ENCODE results near the gene CTNNA3.
"Not testable (repeated sequence)": the region's sequence is repeated elsewhere in the genome, so short reads cannot be mapped to it uniquely, and the experiment has no call there.

CTNNA3 gene

DNA sequence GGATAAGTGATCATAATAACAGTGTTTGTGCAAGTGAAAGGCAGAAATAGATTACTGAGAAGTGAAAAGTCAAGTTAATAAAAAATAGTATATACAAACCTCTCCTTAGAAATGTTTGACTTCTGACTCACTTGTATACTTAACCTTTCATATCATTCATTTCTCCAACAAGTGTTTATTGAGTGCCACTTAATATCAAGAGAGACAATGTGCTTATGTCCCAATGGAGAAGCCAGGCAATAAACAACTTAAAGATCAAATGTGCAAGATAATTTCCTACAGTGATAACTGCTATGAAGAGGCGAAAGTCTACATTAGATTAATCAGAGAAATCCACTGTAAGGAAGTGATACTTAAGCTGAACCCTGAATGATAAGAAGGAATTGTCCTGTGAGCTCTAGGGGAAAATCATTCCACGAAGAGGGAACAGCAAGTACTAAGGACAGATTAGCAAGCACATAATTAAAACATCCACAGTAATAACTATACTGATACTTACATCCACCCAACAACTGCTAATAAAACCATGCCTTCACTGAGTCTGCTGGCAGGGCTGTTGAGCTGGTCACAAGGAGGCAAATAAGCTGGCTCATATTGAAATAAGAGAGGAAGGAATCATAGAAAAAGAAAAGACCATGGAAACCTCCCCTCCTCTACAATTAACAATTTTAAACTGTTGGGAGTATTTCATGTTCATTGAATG, 203.5 kb downstream of the CTNNA3 start:
- DNase-seq, result no peak

DNA sequence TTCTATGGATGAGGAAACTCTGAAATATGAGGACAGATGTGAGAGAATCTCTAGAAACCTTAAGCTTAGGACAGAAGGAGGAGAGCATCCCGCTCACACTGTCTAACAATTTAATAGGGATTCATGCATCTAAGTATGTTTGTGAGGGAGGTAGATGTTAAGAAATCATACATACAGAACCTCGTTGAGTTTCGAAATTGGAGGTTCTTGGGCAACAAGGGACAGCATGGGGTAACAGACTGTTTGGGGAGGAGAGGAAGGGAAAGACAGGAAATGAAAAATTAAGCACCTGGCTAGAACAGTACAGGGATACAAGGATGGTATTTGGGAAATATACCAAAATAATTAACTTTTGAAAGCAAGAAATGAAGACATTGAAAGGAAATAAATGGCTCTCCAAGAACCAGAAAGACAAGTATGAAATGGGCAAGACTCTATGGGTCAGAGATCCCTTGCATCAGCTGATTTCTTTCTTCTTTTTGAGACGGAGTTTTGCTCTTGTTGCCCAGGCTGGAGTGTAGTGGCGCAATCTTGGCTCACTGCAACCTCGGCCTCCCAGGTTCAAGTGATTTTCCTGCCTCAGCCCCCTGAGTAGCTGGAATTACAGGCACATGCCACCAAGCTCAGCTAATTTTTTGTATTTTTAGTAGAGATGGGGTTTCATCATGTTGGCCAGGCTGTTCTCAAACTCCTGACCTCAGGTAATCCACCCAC, 207.9 kb downstream of the CTNNA3 start:
- no peak for DNase-seq

DNA sequence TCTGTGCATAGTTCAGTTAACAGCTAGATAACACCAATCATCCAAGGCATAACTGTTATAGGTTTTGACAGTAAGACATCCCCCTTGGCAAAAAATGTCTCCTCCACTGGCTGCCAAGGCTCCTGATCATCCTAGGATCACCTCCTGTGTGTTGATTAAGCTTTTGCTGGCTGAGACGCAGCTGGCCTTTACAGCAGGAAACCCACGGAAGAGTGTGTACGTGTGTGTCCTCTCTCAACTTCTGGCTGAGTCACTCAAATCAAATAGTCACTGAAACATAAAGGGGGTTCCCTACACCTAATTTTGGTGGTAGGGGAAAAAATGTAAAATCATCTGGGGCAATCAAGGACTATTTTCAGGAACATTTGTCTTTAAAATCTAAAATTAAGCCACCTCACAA, 208.8 kb downstream of the CTNNA3 start:
- DNase-seq, result no peak

DNA sequence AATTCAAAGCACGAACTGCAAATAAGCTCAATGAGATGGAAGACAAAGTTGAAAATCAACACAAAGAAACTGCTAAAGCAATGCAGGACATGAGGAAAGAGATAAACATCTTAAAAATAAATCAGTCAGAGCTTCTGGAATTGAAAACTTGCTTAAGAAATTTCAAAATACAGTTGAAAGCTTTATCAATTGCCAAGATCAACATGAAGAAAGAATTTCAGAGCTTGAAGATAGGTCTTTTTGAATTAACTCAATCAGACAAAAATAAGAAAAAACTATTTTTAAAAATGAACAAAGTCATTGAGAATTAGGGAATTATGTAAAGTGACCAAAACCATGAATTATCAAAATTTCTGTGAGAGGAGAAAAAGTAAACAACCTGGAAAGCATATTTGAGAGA, 218.1 kb downstream of the CTNNA3 start:
- no peak for DNase-seq

DNA sequence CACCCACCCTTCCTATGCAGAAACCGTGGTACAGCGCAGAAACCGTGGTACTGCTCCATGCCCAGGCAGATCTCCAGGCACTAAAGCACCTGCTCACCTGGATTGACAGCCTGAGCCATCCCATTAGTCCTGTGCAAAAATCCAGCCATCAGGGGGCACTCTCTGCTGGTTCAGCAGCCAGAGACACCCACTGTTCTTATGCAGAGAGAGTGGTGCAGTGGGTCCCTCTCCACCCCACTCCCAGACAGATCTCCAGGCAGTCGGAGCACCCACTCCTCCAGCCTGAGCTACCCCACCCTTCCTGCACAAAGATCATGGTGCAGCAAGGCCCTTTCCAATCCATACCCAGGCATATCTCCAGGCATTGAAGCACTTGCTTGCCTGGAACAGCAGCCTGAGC, 219.8 kb downstream of the CTNNA3 start:
- no peak for DNase-seq

DNA sequence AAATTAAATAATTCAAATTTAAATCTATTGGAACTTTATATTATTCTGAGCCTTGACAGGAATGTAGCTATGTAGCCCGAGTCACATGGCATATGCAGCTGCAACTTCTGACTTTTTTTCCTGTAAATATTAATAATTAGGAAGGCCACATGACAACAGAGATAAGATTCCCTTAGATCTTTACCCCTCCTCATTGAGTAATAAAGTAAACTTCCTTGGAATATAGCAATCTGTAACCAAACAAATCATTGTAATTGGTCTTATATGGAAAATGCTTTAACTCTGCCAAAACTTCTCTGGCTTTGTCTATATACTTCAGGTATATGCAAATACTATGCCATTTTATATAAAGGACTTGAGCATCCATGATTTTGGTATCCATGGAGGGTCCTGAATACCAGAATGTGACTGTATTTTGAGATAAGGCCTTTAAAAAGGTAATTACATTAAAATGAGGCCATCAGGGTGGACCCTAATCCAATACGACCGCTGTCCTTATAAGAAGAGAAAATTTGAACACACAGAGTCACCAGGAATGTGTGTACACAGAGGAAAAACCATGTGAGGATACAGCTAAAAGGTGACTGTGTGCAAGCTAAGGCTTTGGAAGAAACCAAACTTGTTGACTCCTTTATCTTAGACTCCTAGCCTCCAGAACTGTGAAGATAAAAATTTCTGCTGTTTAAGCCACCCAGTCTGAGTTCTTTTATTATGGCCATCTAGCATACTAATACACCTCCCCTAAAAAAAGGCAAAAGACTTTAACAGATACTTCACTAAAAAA, 222.0 kb downstream of the CTNNA3 start:
- no peak for DNase-seq

DNA sequence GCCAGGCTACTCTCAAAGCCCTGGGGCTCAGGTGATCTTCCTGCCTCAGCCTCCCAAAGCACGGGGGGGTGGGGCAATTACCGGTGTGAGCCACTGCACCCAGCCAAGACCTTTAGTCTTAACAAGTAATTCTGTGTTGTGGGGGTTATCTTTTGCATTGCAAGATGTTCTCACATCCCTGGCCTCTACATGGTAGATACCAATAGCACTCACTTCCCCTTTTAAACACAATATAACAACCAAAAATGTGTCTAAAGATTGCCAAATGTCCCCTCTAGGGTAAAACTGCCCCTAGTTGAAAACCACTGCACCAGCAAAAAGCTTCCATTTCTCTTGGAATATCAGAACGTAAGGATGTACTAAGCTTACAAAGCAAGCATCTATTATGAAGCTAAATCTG, 225.0 kb downstream of the CTNNA3 start:
- no peak for DNase-seq

DNA sequence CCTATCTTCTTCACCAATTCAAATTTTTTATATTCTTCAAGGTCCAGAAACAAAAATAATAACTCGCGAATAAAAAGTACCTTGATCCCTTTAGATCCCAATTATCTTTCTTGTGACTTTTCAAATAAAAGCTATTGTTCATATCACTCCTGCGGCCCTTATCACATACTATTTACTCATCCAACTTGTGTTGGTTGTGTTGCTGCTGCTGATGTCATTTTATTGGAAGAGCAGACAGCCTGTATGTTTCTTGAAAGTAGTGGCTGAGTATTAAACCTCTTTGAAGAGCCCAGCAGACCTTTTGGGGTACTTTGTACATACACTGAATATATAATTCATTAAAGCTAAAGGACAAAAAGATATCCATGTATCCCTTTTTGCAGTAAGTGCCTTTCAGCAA, 231.7 kb downstream of the CTNNA3 start:
- no peak for DNase-seq

DNA sequence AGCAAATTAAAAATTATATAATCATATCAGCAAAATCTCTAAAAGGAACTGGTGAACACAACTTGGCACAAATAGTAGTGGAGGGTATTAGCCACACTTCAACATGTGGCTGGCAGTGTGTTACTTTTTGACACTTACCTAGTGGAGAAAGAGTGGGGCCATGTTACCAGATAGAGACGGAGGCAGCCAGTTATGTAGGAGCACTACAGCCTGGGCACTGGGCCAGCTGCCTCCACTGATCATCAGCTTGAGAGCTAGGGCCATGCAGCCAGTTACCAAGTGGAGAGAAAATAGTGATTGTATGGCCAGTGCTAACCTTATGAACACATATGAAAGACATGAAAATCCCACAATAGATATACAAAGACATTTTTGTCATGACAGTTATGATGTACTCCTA, 243.1 kb downstream of the CTNNA3 start:
- DNase-seq, result no peak

DNA sequence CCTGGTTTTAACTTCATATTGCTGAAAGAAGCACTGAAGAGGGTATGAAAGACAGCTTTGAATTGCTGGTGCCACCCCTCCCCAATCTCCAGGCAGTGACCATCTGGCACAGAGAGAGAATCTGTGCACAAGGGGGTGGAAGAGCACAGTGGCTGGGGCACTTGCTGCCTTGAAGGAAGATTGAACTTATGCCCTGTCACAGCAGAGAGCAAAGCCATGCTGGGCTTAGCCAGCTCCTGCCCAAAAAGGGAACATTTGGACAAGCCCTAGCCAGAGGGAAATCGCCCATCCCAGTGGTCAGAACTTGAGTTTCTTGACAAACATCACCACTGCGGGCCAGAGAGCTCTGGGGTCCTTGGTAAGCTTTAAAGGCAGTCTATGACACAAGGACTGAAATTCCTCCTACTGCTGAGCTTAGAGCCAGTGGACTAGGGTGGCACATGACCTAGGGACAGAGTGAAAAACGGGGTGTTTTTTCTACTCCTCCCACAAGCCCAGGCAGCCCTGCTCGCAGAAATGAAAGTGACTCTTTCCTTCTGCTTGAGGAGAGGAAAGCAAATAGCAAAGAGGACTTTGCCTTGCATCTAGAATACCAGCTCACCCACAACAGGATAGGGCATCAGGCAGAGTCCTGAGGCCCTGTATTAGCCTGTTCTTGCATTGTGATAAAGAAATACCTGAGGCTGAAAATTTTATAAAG, 257.2 kb downstream of the CTNNA3 start:
- DNase-seq, result no peak

DNA sequence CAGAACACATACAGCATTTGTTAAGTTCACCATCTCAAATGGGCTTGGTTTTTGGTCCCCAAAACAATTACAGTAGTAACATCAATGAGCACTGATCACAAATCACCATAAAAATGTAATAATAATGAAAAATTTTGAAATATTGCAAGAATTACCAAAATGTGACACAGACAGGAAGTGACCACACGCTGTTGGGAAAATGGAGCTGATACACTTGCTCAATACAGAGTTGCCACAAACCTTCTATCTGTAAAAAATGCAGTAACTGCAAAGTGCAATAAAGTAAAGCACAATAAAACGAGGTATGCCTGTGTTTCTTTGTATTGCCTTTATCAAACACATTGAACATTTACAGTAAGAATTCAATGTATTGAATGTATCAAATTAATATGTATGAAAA, 262.7 kb downstream of the CTNNA3 start:
- no peak for DNase-seq

DNA sequence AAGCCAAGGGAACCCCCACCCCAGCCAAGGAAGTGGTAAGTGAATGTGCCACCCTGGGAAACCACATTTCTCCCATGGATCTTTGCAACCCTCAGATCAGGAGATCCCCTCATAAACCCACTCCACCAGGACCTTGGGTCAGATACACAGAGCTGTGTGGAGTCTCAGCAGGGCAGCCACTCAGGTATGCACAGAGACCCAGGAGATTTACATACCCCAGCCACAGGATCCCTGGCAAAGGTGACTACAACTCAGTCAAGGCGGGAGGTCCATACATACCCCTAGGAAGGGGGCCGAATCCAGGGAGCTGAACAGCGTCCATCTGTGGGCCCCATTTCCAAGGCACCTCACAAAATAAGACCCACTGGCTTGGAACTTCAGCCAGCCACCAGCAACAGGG, 293.4 kb downstream of the CTNNA3 start:
- DNase-seq, result no peak

DNA sequence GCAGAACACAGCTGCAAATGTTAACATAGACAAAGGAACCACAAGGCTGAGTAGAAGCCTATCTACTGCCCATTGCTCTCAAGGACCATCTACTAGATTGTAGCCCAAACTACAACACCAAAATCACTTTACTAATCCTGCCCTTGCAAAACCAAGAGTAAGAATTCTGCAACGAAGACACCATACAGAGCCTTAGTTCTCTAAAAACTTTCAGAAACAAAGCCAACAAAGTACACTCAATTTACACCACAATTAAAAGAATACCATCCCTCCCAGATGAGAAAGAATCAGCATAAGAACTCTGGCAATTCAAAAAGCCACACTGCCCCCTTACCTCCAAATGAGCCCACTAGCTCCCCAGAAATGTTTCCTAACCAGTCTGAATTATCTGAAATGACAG, 294.3 kb downstream of the CTNNA3 start:
- no peak for DNase-seq

DNA sequence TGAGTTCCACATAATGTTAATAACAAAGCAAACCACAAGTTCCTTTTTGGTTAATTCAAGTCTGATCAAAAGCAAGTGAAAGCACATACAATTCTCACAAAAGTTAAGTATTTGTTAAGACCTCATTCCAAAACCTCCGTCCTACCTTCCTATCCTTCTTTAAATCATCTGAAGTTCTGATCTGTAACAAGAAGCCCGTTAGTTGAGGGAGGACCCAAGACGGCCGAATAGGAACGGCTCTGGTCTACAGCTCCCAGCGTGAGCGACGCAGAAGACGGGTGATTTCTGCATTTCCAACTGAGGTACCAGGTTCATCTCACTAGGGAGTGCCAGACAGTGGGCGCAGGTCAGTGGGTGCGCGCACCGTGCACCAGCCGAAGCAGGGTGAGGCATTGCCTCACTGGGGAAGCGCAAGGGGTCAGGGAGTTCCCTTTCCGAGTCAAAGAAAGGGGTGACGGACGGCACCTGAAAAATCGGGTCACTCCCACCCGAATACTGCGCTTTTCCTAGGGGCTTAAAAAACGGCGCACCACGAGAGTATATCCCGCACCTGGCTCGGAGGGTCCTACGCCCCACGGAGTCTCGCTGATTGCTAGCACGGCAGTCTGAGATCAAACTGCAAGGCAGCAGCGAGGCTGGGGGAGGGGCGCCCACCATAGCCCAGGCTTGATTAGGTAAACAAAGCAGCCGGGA, 309.0 kb downstream of the CTNNA3 start:
- DNase-seq, result not testable (repeated sequence)

DNA sequence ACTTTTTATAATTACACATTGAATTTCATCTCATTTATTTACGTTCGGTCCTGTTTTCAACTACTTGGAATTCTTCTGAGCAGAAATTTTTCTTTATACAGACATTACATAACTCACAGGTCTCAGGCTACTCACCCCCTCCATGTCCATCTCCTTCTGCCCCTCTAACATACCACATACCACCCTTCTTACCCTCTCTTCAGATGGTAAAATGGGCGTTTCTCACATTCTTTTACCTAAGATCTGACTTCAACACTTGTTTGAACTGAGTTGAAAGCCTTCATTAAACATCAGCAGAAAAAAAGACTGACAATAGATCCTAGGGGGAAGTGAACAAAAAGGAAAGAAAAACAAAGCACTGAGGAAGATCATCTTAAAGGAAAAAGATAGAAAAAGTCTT, 309.7 kb downstream of the CTNNA3 start:
- DNase-seq, result no peak

DNA sequence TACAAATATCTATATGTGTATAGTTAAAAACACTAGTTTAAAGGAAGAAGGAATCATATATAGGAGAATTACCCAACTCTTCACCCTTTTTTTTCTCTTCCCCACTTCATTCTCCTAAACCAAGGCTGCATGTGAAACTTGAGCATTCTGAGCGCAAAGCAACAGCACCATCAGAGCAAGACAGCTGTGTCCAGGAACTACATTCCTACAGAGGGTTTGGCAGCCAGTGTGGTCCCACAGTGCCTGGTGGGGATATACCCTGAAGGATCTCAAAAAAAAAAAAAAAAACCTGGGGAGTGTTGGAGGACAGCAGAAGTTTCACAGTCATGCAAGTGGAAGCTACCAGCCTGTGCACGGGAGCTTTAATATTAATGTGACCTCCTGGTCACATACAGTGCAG, 310.4 kb downstream of the CTNNA3 start:
- DNase-seq, result no peak

DNA sequence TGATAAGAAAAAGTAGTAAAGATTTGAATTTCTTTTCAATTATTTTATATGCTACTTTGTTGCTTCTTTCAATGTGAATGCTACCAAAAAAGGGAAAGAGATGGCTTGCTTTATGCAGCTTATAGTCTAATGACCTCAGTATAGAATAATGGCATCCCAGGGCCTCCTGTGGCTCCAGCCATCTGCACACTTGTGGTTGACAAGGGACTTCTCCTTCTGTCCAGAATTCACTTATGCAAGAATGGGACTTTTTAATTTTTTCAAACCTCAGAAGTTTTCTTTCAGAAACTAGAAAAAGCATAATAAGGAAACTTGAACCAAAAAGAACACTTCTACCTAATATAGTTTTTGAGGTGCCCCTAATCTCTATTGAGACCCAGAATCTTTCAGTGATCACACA, 310.9 kb downstream of the CTNNA3 start:
- no peak for DNase-seq

DNA sequence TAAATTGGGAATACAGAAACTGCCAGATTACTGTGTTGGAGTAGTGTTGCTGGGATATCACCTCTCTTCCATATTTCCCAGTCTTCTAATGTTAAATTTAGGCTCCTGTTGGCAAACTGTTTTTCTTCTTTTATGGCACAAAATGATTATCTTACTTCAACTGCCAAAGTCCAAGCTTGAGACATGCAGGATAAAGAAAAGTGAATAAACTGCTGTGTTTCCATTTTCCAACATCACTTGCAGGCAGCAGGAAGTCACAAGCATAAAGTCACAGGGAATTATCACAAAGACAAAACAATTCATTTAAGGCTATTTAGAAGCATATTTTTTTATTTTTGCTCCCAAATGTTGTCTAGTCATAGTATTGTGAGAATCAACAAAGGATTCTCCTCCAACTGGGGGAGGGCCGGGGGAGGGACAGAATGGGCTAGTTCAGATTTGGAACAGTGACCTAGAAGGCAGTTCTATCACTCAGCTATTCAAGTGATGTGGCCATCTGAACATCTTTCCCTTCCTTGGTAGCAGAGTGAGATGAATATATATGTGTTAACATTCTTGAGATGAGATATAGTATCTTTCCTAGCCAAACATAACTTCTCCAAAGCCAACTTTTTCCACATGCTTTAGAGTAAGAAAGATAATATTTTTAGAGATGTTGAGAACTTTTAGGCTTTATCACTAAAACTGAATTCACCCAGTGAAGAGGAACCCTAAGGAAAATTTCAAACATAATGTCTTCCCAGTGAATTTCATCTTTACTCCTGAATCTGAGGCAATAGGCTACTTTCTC, 364.7 kb downstream of the CTNNA3 start:
- DNase-seq, result no peak

DNA sequence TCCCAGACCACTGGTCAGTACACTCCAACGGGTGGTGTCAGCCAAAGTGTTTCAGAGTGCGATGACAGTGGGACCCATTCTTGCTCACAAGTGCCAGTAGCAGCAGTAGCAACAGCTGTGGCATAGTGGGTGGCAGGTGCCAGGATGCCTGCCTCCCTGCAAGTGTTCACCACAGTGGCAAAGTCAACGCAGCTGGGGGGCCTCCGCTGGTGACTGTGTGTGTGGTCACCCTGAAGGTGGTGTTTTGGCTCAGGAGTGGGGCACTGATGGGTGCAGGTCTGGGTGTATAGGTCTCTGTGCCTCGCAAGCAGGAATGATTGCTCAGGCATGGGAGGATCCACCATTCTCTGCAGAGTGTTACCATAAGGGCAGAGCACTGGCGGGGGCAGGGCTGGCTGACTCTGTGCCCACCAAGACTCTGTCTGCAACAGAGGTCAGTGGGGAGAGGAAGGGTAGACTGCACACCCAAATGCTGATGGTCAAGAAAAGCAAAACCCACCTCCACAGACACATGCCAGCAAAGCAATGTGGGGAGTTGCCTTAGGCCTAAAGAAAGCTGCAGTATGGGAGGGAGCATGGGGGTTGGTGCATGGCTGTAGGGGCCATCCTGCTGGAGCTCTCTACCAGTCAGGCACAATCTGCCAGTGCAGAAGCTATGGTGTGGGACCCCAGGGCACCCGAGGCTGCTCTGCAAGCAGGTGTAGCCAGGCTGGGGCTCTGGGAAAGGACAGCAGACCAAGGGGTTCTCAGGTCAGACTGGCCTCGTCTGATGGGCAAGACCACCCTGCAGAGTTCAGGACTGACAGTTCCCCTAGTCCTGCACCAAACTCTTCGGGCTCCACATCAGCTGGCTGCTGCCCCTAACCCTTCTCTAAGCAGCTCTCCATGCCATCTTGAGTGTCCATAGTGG, 368.1 kb downstream of the CTNNA3 start:
- no peak for DNase-seq

DNA sequence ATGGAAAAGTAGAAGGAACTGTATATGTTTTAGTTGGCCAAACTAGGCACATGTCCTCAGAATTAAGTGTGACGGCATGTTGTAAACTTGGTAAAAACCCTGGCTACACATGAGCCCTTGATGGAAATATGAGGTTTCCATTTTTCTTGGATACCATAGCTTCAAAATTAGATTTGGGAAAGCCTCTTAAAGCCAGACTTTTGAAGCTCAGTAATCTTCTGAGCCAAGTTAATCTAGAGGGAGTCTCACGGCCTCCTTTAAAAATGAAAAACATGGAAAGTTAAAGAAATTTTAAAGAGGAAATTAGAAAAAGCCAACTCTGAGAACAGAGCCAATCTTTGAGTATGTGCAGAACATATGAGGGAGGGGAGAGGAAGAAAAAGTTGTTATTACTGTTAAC, 376.0 kb downstream of the CTNNA3 start:
- no peak for DNase-seq

DNA sequence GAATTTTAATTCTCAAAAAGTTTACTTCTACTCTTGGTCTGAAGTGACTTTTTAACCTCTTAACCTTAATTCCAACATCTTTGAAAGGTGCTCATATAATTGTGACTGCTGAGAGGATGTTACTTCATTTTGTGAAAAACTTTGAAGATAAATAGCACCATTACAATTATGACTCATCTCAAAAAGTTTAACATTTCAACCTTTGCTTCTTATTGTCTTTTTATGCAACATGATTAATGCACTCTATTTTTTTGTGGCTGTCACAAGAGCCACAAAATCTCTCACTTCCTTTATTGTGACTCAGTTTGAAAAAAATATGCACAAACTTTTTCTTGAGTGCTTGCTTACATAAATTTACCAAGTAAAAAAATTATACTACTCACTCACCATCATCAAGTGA, 387.1 kb downstream of the CTNNA3 start:
- no peak for DNase-seq
